BE2C (cell line): Measurements from ENCODE around the gene UBB.

ENCODE experiments used
- DNase-seq: peaks from one replicate; pipeline ENCODE4 v3.0.0-alpha.2; 2020
- H3K27me3 ChIP-seq: fragments of 250-450 bp; sonication (Bioruptor Pico); 2 replicates; pipeline ENCODE4 v1.5.1; 2020; ENCODE audit warnings: mild to moderate bottlenecking
- H3K36me3 ChIP-seq: fragments of 250-450 bp; sonication (Bioruptor Pico); 2 replicates; pipeline ENCODE4 v1.5.1; 2020; ENCODE audit warnings: mild to moderate bottlenecking
- H3K4me1 ChIP-seq: fragments of 250-450 bp; sonication (Bioruptor Pico); 2 replicates; pipeline ENCODE4 v1.5.1; 2020
- H3K4me3 ChIP-seq: 2 replicates; pipeline ENCODE4 v1.5.1; 2011; ENCODE audit warnings: low read depth, low read length
- H3K9me3 ChIP-seq: fragments of 250-450 bp; sonication (Bioruptor Pico); 2 replicates; pipeline ENCODE4 v1.5.1; 2020
- TF ChIP-seq, protein P1 (sequence below): IDR thresholded peaks from 2 replicates; pipeline ENCODE4 v1.5.1; 2012; ENCODE audit warnings: mild to moderate bottlenecking, low read depth, low read length

UBB gene

GRCh38 chr17:16419074-16419928 lies 38.4 kb downstream of the UBB start:
- peak; percentile 72 for DNase-seq
- Histone ChIP-seq H3K4me1 (peaks cover 29% of the 10 kb centered on the region), H3K9me3 (no peaks in the 10 kb centered on the region), H3K36me3 (no peaks in the 10 kb centered on the region), H3K27me3 (no peaks in the 10 kb centered on the region), H3K4me3 (no peak overlapping the region)
- TF ChIP-seq, protein P1, sequence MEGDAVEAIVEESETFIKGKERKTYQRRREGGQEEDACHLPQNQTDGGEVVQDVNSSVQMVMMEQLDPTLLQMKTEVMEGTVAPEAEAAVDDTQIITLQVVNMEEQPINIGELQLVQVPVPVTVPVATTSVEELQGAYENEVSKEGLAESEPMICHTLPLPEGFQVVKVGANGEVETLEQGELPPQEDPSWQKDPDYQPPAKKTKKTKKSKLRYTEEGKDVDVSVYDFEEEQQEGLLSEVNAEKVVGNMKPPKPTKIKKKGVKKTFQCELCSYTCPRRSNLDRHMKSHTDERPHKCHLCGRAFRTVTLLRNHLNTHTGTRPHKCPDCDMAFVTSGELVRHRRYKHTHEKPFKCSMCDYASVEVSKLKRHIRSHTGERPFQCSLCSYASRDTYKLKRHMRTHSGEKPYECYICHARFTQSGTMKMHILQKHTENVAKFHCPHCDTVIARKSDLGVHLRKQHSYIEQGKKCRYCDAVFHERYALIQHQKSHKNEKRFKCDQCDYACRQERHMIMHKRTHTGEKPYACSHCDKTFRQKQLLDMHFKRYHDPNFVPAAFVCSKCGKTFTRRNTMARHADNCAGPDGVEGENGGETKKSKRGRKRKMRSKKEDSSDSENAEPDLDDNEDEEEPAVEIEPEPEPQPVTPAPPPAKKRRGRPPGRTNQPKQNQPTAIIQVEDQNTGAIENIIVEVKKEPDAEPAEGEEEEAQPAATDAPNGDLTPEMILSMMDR, result no peak

DNA sequence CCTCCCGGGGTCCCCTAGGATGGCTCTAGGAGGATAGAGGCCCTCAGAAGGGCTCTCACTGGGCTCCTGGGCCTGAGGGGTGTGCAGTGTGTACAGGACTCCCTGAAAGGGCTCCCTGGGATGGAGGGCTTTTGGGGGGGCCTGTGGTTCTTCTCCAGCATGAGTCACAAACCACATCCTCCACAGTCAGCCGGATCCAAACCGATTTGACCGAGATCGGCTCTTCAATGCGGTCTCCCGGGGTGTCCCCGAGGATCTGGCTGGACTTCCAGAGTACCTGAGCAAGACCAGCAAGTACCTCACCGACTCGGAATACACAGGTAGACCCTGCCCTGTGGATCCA lies 39.0 kb downstream of the UBB start:
- no peak for DNase-seq

GRCh38 chr17:16422416-16422815 lies 41.5 kb downstream of the UBB start:
- Histone ChIP-seq H3K36me3 (no peaks in the 10 kb centered on the region), H3K27me3 (no peaks in the 10 kb centered on the region), H3K9me3 (no peaks in the 10 kb centered on the region), H3K4me1 (peaks cover 29% of the 10 kb centered on the region), H3K4me3 (no peak overlapping the region)
- TF ChIP-seq, protein P1, result no peak
- DNase-seq, result no peak

More for the DNA sequence above, 39.0 kb downstream of the UBB start:
- H3K27me3 ChIP-seq, result no peaks in the 10 kb centered on the region
- H3K4me1 ChIP-seq, result peaks cover 29% of the 10 kb centered on the region
- H3K9me3 ChIP-seq, result no peaks in the 10 kb centered on the region
- no peak overlapping the region for H3K4me3 ChIP-seq
- no peaks in the 10 kb centered on the region for H3K36me3 ChIP-seq
- TF ChIP-seq, protein P1, result no peak

DNA sequence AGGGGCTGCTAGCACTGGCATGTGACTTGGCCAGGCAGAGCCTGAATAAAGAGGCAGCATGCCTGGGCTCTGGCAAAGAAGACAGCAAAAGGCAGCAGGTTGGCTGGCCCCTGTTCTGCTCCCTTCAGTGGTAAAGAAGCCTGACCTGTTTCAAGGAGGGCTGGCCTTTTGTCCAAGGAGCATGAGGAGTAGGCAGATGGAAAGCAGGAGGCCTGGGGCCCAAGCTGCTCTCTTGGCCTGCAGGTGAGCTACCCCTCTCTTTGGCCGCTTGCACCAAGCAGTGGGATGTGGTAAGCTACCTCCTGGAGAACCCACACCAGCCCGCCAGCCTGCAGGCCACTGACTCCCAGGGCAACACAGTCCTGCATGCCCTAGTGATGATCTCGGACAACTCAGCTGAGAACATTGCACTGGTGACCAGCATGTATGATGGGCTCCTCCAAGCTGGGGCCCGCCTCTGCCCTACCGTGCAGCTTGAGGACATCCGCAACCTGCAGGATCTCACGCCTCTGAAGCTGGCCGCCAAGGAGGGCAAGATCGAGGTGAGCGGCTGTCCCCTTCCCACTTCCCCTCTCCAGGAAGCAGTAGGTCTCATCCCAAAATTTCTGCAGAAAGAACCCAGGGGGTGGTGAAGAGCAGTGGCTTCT lies 42.5 kb downstream of the UBB start:
- peaks cover 22% of the 10 kb centered on the region for H3K4me1 ChIP-seq
- TF ChIP-seq, protein P1, result no peak

DNA sequence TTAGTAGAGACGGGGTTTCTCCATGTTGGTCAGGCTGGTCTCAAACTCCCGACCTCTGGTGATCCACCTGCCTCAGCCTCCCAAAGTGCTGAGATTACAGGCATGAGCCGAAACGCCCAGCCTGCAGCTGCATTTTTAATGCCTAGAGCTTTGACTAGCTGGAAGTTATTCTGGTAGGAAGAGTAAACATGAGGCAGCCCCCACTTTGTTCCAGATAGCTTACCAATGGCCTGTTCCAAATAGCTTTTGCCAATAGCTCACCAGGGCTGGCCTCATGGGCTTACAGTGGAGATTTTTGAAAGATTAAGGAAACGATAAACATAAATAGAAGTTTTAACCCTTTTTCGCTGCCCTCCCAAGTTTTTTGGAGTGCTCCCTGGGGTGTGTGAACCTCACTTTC lies 44.3 kb downstream of the UBB start:
- no peak for DNase-seq
- no peaks in the 10 kb centered on the region for H3K9me3 ChIP-seq
- H3K27me3 ChIP-seq, result no peaks in the 10 kb centered on the region
- no peaks in the 10 kb centered on the region for H3K36me3 ChIP-seq
- H3K4me3 ChIP-seq, result no peak overlapping the region
- TF ChIP-seq, protein P1, result no peak
- H3K4me1 ChIP-seq, result peaks cover 5% of the 10 kb centered on the region

More for the DNA sequence above, 42.5 kb downstream of the UBB start:
- no peak for DNase-seq
- no peaks in the 10 kb centered on the region for H3K9me3 ChIP-seq
- no peak overlapping the region for H3K4me3 ChIP-seq
- no peaks in the 10 kb centered on the region for H3K27me3 ChIP-seq
- H3K36me3 ChIP-seq, result no peaks in the 10 kb centered on the region
